ENCODE results near the gene MAST4. TPM values are rescaled to one million over a fixed set of nuclear protein-coding genes. Genes with fewer than 3 reads are reported as not detected.

The MAST4 gene
- total and polyA plus RNA-seq, 2 of the 13 experiments (the other 11 are each of a cell fraction or from before 2014, with no cell fraction given), result 3.4 to 3.7 TPM

- TF ChIP-seq ZNF407 (CRISPR knock-in tag; IDR thresholded peaks at IDR 0.05; ENCODE audit: not compliant biosample characterization) (no peak), CSRNP1 (CRISPR knock-in tag; IDR thresholded peaks at IDR 0.05) (no peak), CBX5 (CRISPR knock-in tag; IDR thresholded peaks at IDR 0.05; ENCODE audit: borderline replicate concordance) (no peak)
Observed at GRCh38 chr5:66689522-66690220, 93.5 kb downstream of the MAST4 start (continued).

Measured in HepG2 (cell line).